ENCODE measurements around the gene TSGA10IP. TPM values are rescaled to one million over a fixed set of nuclear protein-coding genes. Genes with fewer than 3 reads are reported as not detected.
A peak's percentile ranks its signal among the peaks of the same experiment; 100 is the strongest.

TSGA10IP gene
- total and polyA plus RNA-seq, 2 experiments from 2014 or later: 1.6 to 2.0 TPM

DNA sequence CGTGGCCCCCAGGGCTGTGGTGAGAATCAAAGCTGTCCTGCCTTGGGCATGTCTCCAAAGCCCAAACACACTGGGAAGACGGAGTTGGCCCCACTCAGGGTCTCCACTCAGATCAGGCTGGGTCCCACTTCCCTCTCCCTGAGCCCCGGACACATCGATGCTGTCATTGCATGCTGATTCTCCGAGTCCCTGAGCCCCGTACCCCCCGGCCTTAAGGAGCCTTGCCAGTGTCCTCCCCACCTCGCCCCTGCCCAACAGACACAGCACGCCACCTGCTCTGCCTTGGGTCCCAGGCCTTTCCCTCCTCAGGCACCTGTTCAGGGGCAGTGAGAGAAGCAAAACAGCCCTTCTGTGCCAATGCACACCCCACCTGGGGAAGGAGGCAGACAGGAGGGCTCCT, 42.1 kb downstream of the TSGA10IP start:
- H3K9me3 Mint-ChIP-seq: no peaks in the 10 kb centered on the region
- no peak overlapping the region for H3K27ac Mint-ChIP-seq
- no peak overlapping the region for H2AFZ ChIP-seq
- H3K36me3 ChIP-seq (ENCODE audit: insufficient read depth): no peaks in the 10 kb centered on the region
- no peak overlapping the region for H3K4me3 ChIP-seq
- TF ChIP-seq POLR2AphosphoS5 (IDR thresholded peaks at IDR 0.05; ENCODE audit: low read depth): no peak
- H3K27me3 ChIP-seq (ENCODE audit: insufficient read depth): no peaks in the 10 kb centered on the region
- no peaks in the 10 kb centered on the region for H3K9me2 ChIP-seq (ENCODE audit: insufficient read depth)
- no peak for ATAC-seq
- H3K27me3 Mint-ChIP-seq (ENCODE audit: insufficient read depth, low read depth, poor library complexity): peaks cover 7% of the 10 kb centered on the region
- no peaks in the 10 kb centered on the region for H3K4me1 Mint-ChIP-seq
- H3K36me3 Mint-ChIP-seq (ENCODE audit: low read depth): no peaks in the 10 kb centered on the region
- no peak overlapping the region for H3K4me2 ChIP-seq
- DNase-seq (ENCODE audit: low spot score): no peak
- no peak overlapping the region for H3K27ac ChIP-seq (ENCODE audit: low read depth)
- no peaks in the 10 kb centered on the region for H4K20me1 ChIP-seq (replicated peaks; ENCODE audit: insufficient read depth)
- H3F3A ChIP-seq (replicated peaks; ENCODE audit: low read depth): 0 out of 2 replicates have a peak, but pooled peaks cover 7% of the 10 kb centered on the region
- no peaks in the 10 kb centered on the region for H3K79me2 ChIP-seq (replicated peaks; ENCODE audit: insufficient read depth)
- no peaks in the 10 kb centered on the region for H3K4me1 ChIP-seq (ENCODE audit: insufficient read depth)
- no peak overlapping the region for H3K4me3 Mint-ChIP-seq

DNA sequence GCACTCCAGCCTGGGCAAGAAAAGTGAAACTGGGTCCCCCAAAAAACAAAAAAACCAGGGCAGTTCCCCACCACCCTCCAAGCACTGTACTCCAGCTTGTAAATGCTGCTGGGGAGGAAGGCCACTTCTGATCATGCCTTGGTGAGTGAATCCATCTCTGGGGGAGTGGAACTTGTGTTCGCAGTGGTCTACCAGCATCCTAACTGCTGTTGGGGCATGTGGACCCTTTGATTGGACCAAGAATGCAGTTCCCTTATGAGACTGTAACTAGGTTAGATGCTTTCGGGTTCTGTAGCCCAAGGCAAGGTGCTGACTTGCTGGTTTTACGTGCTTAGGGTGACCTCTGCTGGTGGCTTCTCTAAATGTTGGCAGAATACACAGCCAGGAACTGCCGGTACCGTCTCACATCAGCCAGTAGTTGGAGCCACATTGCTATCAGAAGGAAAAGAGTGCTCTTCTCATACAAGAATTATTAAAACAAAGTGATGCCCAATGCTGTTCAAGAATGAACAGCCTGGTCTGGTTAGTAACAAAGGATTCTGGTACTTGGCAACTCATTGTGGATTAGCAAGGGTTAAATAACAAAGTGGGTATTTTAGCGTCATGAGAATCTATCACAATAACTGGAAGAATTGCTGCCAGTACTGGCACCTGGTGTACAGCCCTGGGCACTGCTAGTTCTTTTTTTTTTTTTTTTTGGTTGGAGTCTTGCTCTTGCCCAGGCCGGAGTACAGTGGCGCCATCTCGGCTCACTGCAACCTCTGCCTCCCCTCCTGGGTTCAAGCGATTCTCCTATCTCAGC, 43.7 kb downstream of the TSGA10IP start:
- Mint-ChIP-seq H3K9me3 (no peaks in the 10 kb centered on the region), H3K27ac (no peak overlapping the region; the same call in 1 of the 2 replicates), H3K4me3 (no peak overlapping the region; the same call in 2 of the 3 replicates), H3K36me3 (ENCODE audit: low read depth) (no peaks in the 10 kb centered on the region), H3K4me1 (no peaks in the 10 kb centered on the region), H3K27me3 (ENCODE audit: insufficient read depth, low read depth, poor library complexity) (peaks cover 9% of the 10 kb centered on the region)
- H4K20me1 ChIP-seq (replicated peaks; ENCODE audit: insufficient read depth): no peaks in the 10 kb centered on the region
- H3K27me3 ChIP-seq (ENCODE audit: insufficient read depth): no peaks in the 10 kb centered on the region
- DNase-seq (ENCODE audit: low spot score) (peak; percentile 97), ATAC-seq (peak; percentile 99)
- no peaks in the 10 kb centered on the region for H3K36me3 ChIP-seq (ENCODE audit: insufficient read depth)
- H3F3A ChIP-seq (replicated peaks; ENCODE audit: low read depth): 0 out of 2 replicates have a peak, but pooled peaks cover 7% of the 10 kb centered on the region
- no peaks in the 10 kb centered on the region for H3K9me2 ChIP-seq (ENCODE audit: insufficient read depth)
- H3K27ac ChIP-seq (ENCODE audit: low read depth): no peak overlapping the region
- H2AFZ ChIP-seq: no peak overlapping the region
- H3K4me1 ChIP-seq (ENCODE audit: insufficient read depth): no peaks in the 10 kb centered on the region
- H3K4me3 ChIP-seq: no peak overlapping the region
- TF ChIP-seq, protein P1, sequence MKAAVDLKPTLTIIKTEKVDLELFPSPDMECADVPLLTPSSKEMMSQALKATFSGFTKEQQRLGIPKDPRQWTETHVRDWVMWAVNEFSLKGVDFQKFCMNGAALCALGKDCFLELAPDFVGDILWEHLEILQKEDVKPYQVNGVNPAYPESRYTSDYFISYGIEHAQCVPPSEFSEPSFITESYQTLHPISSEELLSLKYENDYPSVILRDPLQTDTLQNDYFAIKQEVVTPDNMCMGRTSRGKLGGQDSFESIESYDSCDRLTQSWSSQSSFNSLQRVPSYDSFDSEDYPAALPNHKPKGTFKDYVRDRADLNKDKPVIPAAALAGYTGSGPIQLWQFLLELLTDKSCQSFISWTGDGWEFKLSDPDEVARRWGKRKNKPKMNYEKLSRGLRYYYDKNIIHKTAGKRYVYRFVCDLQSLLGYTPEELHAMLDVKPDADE (IDR thresholded peaks at IDR 0.05): no peak
- TF ChIP-seq POLR2AphosphoS5 (IDR thresholded peaks at IDR 0.05; ENCODE audit: low read depth): no peak
- no peak for TF ChIP-seq NANOG (IDR thresholded peaks at IDR 0.05; ENCODE audit: borderline replicate concordance)
- TF ChIP-seq, protein P2, sequence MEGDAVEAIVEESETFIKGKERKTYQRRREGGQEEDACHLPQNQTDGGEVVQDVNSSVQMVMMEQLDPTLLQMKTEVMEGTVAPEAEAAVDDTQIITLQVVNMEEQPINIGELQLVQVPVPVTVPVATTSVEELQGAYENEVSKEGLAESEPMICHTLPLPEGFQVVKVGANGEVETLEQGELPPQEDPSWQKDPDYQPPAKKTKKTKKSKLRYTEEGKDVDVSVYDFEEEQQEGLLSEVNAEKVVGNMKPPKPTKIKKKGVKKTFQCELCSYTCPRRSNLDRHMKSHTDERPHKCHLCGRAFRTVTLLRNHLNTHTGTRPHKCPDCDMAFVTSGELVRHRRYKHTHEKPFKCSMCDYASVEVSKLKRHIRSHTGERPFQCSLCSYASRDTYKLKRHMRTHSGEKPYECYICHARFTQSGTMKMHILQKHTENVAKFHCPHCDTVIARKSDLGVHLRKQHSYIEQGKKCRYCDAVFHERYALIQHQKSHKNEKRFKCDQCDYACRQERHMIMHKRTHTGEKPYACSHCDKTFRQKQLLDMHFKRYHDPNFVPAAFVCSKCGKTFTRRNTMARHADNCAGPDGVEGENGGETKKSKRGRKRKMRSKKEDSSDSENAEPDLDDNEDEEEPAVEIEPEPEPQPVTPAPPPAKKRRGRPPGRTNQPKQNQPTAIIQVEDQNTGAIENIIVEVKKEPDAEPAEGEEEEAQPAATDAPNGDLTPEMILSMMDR (conservative IDR thresholded peaks at IDR 0.05; ENCODE audit: low read depth in 2 of 2): peak; percentile 99 to 100
- TF ChIP-seq EZH2 (IDR thresholded peaks at IDR 0.05; ENCODE audit: low read depth, unreplicated experiment): no peak
- H3K79me2 ChIP-seq (replicated peaks; ENCODE audit: insufficient read depth): no peaks in the 10 kb centered on the region
- no peak overlapping the region for H3K4me2 ChIP-seq

DNA sequence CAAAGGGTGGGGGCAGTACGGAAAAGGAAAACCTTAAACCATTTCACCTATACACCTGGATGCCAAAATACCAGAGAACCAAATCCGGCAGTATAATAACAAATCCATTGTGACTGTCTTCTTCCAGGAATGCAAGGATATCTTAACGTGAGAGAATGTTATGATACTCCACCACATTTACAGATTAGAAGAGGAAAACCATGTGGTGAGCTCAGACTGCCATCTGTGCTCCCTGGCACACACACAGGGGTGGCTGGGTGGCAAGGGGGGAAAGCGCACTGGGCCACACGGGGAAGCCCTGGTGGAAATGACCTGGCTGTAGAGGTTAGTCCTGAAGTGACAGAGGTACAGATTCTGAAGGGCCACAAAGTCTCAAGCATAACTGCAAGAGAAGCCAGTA, 46.8 kb downstream of the TSGA10IP start:
- Histone ChIP-seq H3K4me2 (no peak overlapping the region), H4K20me1 (replicated peaks; ENCODE audit: insufficient read depth) (no peaks in the 10 kb centered on the region), H3K27ac (ENCODE audit: low read depth) (no peak overlapping the region), H3K79me2 (replicated peaks; ENCODE audit: insufficient read depth) (no peaks in the 10 kb centered on the region), H2AFZ (no peak overlapping the region), H3K4me3 (no peak overlapping the region), H3F3A (replicated peaks; ENCODE audit: low read depth) (0 out of 2 replicates have a peak, but pooled peaks cover 7% of the 10 kb centered on the region), H3K27me3 (ENCODE audit: insufficient read depth) (no peaks in the 10 kb centered on the region), H3K9me2 (ENCODE audit: insufficient read depth) (no peaks in the 10 kb centered on the region), H3K4me1 (ENCODE audit: insufficient read depth) (no peaks in the 10 kb centered on the region), H3K36me3 (ENCODE audit: insufficient read depth) (no peaks in the 10 kb centered on the region)
- ATAC-seq (no peak), DNase-seq (ENCODE audit: low spot score) (no peak)
- Mint-ChIP-seq H3K27ac (no peak overlapping the region), H3K9me3 (no peaks in the 10 kb centered on the region), H3K36me3 (ENCODE audit: low read depth) (peaks cover 6% of the 10 kb centered on the region; the same call in 1 of the 3 replicates), H3K27me3 (ENCODE audit: insufficient read depth, low read depth, poor library complexity) (peaks cover 5% of the 10 kb centered on the region), H3K4me3 (no peak overlapping the region), H3K4me1 (no peaks in the 10 kb centered on the region)
- no peak for TF ChIP-seq JUNB (IDR thresholded peaks at IDR 0.05; ENCODE audit: unreplicated experiment)
